Jurkat, Clone E6-1 (cell line): ENCODE data around the gene SPAG16.

Experiments used
- DNase-seq: peaks from one replicate; pipeline ENCODE4 v3.0.0-alpha.2; 2011; ENCODE audit warnings: low read depth, low spot score
- H3K4me3 ChIP-seq: 2 replicates; pipeline ENCODE4 v1.5.1; 2011; ENCODE audit warnings: mild to moderate bottlenecking, low read length, control low read depth, moderate library complexity

The SPAG16 gene

DNA sequence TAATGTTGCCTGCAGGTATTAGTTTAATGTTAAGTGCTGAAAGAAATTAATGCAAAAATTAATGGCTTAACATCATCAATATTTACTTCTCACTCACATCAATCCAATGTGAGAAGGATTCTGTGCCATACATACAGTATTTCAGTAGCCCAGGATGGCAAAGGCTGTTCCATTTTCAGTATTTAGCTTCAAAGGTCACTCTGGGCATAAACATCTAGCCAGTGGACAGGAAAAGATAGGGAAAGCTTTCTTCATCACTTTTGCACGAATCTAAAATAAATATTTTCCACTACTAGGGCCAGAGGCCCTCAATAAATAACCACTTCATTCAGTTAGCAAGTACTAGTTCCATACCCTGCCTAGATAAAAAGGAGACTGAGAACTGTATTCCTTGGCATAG lies 890.3 kb downstream of the SPAG16 start:
- DNase-seq, result no peak
- H3K4me3 ChIP-seq, result no peak overlapping the region

DNA sequence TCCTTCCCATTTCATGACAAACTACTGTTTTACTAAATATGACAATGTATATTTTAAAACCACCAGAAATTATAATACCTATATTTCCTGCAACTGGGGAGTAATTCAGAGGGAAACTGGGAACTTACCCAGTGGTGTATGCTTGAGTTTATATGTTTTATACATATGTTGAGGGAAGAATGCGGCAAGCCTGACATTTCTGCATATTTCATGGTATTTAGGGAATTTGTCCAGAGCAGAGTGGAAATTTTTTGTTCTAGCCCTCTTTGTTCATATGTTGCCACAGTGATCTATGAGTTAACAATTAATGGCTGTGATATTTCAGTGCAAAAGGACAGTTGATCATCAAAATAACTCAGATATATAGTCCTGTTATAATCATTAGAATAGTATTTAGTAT lies 895.8 kb downstream of the SPAG16 start:
- H3K4me3 ChIP-seq, result no peak overlapping the region
- no peak for DNase-seq

DNA sequence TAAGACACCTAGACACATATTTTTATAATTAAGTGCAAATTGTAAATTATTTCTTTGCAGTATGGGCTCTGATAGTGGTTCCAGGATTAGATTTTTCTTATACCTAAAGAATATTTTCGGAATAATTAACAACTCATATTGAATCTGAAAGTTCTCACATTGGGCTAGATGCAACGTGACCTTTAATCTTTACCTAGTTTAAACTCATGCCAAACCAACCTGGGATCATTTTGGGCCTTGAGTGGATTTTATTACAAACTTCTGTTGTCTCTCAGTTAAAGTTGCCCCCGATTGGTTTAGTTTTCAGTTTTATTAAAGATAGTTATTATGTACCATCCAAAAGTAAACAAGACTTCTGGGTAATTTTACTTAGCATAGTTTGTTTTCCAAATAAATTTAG lies 896.4 kb downstream of the SPAG16 start:
- DNase-seq, result no peak
- H3K4me3 ChIP-seq, result no peak overlapping the region

DNA sequence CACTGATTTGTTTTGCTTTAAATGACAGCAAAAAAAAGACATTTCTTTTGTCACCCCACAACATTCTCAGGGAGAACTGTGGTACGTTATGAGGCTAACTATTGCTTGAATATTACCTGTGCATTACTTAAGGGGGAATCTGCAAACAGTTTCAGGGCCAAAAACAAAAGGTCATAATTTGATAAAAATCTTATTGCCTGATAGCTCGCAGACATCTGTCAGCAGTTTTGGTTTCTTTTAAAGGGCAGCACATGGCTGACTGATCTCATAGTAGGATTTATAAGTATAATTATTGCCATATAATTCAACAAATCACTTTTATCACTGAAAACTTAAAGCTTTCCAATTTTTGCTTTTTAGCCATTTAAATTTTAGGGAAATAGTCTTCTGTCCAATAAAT lies 900.2 kb downstream of the SPAG16 start:
- no peak for DNase-seq
- H3K4me3 ChIP-seq, result no peak overlapping the region

DNA sequence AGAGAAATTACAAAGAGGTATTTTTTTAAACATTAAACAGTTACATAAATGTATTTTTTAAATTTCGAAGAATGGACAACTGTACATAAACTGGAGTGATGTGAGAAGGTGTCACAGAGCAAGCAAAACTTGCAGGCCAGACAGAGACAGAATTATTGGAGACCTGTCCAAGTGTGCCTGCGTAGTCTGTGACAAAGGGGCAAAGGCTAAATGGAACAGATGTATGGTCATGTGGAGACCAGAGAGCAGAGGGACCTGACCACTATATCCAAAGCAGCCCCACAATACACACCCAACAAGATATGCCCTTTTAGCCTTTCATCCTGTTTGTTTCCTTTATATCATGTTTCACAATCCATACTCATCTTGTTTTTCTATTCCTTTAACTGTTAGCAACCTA lies 901.3 kb downstream of the SPAG16 start:
- DNase-seq, result no peak
- no peak overlapping the region for H3K4me3 ChIP-seq

DNA sequence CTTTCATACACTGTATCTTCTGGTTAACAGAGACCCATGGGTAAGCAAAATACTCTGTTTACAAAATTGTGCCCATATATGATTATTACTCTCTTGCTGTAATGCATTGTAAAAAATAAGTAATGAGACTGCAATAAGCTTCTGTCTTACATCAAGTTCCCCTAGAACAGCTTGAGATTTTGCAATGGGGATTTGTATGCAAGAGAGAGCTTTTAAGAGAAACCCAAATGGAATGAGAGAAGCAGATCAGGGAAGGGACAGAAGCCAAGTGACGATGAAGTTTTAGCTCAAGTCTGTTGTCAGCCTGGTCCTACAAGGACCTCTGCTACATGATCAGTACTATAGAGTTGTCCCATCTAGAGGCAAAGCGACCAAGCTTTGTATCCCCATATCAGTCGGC lies 908.4 kb downstream of the SPAG16 start:
- H3K4me3 ChIP-seq, result no peak overlapping the region
- no peak for DNase-seq

DNA sequence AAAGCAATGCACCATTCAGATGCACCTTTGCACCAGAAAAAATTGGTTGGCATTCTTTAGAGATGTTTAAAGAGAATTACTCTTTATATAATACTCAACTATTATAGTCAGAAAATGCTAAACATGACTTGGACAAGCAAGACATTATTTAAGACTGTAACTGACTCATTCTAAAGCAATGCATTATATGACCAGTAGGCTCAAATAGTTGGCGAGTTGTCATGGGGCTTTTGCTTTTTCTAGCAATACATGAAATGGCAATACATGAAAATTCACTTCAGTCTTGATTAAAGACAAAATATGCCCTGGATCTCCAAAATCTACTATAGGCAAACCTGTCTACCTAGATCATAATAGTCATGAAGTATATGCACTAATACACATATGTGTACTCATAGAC lies 909.7 kb downstream of the SPAG16 start:
- no peak overlapping the region for H3K4me3 ChIP-seq
- no peak for DNase-seq

DNA sequence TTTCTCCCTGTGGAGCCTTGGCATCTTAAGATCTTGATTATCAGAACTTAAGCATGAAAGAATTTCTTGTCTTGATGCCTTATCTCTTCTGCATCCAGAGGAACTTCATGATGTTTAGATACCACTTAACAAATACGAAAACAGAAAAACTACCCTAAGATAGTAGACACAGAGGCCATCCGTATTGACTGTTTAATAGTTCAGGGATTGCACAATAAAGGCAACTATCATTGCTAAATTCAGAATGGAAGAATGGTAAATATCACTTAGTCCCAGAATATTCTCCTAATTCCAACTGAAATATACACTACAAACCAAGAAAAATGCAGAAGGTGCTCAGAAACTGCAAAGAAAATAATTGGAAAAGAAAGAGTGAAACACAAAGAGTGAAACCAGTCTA lies 912.0 kb downstream of the SPAG16 start:
- no peak for DNase-seq

DNA sequence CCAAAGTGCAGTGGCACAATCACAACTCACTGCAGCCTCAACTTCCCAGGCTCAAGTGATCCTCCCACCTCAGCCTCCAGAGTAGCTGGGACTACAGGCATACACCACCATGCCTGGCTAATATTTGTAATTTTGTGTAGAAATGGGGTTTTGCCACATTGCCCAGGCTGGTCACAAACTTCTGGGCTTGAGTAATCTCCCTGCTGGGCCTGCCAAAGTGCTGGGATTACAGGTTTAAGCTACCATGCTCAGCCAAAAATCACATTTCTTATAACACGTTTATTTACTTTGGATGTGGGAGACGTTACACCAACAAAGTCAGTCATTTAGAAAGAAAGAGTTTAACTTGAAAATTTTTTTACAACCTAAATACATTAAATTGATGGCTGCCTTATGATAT lies 917.6 kb downstream of the SPAG16 start:
- no peak overlapping the region for H3K4me3 ChIP-seq
- no peak for DNase-seq

More for the DNA sequence above, 912.0 kb downstream of the SPAG16 start:
- H3K4me3 ChIP-seq, result no peak overlapping the region

DNA sequence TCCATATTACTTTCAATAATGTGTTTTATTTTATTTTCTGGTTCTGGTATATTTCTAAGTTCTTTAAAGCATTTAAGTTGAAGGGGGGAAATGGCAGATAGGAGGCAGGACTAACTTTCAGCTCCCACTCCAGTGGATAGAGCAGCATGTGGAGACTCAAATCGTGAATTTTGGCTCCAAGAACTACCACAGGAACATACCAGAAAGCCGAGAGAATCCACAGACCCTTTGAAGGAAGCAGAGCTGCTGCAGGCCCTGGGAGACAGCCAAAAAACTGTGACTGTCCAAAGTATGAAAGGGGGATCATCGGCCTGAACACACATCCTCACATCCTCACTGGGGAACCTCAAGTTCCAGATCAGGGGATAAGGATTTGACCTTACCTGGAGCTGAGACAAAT lies 919.0 kb downstream of the SPAG16 start:
- DNase-seq, result no peak
- no peak overlapping the region for H3K4me3 ChIP-seq

DNA sequence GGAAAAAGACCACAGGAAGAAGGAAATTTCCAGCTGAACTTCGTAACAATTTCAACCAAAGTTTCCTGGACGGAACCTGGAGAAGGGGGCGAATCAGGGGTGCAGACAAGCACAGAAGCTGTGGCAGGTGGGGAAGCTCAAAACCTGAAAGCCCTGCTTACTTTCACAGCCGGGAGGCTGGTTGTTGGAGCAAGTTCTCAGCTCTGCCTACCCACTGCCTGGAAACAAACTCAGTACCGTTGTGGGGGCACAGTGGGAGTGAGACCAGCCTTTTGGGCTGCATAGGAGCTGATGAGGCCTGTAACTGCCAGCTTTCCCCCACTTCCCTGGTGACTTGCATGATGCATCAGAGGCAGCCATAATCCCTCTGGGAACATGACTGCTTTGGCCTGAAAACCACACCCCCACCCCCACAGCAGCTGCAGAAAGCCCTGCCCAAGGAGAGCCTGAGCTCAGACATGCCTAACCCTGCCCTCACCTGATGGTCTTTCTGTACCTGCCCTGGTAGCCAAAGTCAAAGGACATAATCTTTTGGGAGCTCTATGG lies 919.6 kb downstream of the SPAG16 start:
- no peak for DNase-seq
- no peak overlapping the region for H3K4me3 ChIP-seq

DNA sequence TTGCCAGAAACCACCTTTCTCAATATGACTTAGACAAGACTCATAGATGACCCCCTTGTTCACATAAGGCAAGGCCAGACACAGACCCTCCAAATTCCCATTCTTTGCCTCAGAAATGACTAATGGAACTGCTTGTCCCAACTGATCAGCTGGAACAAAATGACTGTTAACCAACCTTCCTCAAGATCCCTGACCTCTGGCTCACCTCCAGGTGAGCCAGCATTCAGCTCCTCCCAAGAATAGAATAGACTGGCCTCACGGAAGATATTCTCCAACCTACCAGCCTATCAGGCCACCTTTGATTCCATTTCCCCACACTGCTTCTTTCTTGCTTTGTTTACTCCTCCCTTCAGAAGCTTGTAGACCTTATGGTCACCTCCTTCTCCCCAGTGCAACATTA lies 930.8 kb downstream of the SPAG16 start:
- DNase-seq, result no peak
- no peak overlapping the region for H3K4me3 ChIP-seq

DNA sequence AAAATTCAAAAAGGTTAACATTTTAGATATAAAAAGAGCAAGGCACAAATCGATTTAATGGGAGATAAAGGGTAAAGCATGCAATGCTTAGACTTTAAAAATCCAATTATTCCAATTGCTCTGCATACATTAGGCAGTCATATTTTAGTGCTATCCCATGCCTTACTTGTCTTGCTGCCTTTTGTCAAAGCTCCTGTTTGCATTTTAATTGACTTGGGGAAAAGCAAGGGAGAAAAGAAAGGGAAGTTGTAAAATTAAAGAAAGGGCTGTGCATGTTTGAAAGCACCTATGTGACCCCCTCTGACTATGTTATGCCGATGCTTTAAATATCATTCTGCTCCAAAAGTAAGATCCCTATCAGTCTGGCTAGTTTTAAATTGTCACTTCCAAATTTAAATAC lies 932.9 kb downstream of the SPAG16 start:
- DNase-seq, result no peak
- no peak overlapping the region for H3K4me3 ChIP-seq

DNA sequence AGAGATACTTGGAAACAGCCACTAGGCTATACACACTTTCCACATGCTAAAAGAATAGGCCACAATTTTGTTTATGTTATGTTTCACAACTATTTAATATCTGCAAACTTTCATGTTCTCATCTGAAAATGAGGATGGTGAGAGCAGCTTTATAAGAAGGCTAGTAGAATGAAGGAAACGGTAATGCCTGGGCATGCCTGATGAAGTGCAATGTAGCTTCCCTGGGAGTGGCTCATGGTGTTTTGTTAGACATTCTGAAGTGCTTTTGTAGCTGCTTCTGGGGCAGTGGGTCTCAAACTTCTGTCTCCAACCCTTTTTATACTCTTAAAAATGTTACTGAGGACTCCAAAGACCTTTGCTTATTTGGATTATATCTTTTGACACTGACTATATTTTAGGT lies 933.3 kb downstream of the SPAG16 start:
- no peak overlapping the region for H3K4me3 ChIP-seq
- DNase-seq, result no peak

DNA sequence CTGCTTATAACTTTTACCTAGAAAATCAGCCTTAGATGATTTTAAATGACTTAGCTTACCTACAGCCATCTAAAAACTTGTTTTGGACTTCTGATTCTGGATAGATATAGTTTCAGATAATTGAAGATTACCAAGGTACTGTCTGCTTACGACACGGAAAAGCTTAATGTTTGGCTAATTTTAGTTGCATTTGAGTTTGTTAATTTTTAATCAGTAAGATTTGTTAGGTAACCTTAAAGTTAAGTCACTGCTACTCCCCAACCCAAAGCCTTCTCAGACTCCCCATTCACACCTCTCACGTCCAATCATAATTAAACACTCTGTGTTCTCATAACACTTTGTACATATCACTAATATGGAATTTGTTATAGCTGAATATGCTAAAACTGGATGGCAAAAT lies 936.0 kb downstream of the SPAG16 start:
- H3K4me3 ChIP-seq, result no peak overlapping the region
- no peak for DNase-seq

DNA sequence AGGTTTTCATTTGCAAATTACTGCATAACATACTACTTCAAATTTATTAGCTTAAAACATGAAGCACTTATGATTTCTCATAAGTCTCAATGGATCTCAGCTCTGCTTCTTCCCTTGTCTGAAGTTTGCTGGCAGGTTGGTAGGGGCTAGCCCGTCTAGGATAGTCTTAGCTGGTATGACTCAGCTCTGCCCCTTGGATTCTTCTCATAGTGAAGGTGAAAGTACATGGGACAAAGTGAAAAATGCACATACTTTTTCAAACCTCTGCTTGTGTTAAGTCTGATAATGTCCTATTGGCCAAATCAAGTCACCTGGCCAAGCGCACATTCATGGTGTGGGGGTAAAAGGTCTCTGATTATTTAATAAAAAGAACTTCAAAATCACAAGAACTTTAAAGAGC lies 941.8 kb downstream of the SPAG16 start:
- H3K4me3 ChIP-seq, result no peak overlapping the region

DNA sequence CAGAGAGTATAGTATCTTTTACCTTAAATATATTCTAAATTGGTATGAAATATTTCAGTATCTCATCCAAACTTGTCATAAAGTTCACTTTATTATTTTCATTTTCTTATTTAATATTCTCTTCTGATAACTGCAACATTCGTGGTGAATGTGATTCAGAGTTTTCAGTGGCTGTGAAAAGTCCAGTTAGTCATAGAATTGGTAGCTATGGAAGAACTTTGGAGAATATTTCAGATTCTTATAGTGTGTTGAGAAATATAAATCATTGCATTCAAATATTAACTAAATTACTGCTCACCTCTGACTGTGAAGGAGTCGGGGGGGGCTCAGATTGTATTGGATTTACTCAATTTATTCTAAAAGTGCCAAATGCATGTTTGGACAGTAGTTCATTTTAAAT lies 948.0 kb downstream of the SPAG16 start:
- no peak overlapping the region for H3K4me3 ChIP-seq
- no peak for DNase-seq

More for the DNA sequence above, 941.8 kb downstream of the SPAG16 start:
- DNase-seq, result no peak

DNA sequence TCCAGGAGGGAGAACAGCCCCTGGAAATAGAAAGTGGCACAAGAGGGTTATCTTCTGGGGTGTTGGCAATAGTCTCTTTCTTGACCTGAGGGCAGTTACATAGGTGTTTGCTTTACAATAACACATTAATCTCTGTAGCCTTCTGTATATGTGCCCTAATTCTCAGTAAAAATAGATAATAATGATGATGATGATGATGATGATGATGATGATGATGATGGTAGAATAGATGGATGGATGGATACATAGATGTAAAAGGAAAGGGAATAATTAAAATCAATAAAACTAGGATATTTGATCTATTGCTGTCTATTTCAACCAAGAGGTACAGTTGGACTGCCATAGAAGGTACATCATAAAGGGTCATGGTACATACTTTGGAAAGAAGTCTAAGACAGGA lies 948.9 kb downstream of the SPAG16 start:
- DNase-seq, result no peak
- H3K4me3 ChIP-seq, result no peak overlapping the region

DNA sequence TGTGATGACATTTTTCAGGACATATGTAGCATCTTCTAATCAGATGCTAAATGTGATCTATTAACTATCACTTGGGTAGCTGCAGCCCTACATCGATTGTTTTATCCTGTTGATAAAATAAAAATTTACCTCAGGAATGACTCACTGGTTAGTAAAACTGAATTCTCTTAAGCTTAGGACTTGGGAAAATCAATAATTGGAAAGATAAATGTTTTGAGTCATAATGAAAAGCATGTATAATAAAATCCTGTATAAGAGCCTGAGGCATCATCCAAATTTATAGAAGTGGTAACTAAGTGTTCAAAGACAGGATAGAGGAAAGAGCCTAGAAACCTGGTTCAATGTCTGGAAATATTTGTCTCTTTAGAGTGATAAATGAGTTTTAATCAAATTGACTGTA lies 958.5 kb downstream of the SPAG16 start:
- no peak overlapping the region for H3K4me3 ChIP-seq
- DNase-seq, result no peak

DNA sequence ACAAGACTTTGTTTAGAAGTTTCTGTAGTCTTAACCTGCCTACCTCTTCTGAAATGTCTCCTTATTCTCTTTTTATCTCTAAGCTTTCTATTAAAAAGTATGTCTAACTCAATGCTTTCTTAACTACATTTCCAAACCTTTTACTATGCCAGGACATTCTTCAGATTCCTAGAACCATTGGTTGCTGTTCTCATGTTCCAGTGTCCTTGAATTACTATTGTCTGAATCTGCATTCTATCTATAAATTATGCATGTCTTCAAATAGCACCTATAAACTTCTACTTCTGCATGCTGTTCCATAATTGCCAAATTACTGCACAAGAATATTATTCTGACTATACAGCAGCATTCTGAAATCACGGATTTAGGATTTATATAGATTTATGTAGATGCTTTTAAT lies 960.6 kb downstream of the SPAG16 start:
- DNase-seq, result no peak
- no peak overlapping the region for H3K4me3 ChIP-seq

DNA sequence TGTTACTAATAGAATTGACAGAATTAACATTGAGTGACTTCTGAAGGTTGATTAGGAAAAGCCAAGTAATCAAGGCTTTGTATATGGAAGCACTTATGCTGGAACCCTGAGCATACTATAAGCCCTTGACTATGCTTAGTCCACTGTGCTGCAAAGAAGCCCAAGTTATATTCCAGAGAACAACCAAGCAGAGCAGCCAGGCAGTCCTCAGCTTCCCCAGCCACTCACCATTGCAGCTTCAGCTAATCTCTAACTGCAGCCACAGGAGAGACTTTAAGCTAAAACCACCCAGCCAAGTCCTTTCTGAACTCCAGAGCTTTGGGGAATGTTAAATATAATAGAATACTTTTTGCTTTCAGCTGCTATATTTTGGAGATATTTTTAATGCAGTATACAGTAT lies 962.2 kb downstream of the SPAG16 start:
- DNase-seq, result no peak
- no peak overlapping the region for H3K4me3 ChIP-seq

DNA sequence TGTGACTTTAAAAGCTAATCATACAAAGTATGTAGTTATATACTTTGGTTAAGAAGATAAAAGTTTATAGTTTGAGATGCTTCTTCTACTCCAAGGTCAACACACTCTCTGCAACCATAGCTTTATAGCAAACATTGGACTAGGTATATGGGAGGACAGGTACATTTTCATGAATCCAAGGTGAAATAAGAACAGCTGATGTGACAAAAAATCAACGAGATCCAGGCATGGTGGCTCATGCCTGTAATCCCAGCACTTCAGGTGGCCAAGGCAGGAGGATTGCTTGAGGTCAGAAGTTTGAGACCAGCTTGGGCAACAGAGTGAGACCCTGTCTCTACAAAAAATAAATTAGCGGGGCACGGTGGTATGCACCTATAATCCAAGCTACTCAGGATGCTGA lies 963.3 kb downstream of the SPAG16 start:
- H3K4me3 ChIP-seq, result no peak overlapping the region
- no peak for DNase-seq
